GM03348 (cell line): Measurements from ENCODE around the gene MAP4K4.

Experiments used
- DNase-seq: peaks from one replicate; pipeline ENCODE4 v3.0.0; 2012; ENCODE audit warnings: low spot score

The MAP4K4 gene

DNA sequence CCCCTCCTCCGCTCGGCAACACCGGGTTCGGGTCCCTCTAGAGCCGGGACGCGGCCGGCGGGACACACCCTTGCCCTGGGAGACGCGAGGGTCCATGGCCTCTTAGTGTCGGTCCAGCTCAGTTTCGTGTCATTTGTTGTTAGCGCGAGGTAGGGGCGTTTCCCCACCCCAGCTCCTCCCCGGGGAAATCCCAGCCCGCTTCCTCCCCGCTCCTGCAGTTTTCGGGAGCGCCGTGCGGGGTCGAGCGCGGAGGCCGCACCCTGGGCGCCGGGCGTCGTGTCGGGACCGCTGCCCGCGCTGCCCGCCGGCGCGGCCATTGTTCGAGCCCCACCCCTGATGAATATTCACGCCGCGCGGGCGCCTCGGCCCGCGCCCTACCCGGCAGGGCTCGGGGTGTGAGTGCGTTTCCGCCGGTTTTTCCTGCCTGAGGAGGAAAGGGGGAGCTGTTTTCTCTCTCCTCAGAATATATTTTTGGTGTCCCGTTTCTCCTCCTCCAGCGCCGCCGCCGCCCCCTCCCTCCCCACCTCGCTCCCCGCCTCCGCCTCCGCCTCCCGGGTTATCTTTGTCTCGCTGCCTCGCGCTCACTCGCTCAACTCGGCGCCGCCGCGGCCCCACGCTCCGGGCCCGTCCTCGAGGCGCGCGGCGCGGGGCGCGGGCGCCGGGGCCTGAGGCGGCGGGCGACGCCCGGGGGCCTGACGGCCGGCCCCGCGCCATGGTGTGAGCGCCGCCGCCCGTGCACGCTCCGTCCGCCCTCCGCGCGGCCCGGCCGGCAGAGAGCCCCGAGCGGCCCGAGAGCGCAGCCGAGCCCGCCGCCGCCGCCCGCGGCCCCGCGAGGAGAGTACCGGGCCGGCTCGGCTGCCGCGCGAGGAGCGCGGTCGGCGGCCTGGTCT is at the start of gene MAP4K4:
Gene MAP4K4 (plus strand): TSS at position 584 of the 890 bp plus-strand sequence. CDS start 374 bp downstream, outside the sequence.
- peak; percentile 94 for DNase-seq

DNA sequence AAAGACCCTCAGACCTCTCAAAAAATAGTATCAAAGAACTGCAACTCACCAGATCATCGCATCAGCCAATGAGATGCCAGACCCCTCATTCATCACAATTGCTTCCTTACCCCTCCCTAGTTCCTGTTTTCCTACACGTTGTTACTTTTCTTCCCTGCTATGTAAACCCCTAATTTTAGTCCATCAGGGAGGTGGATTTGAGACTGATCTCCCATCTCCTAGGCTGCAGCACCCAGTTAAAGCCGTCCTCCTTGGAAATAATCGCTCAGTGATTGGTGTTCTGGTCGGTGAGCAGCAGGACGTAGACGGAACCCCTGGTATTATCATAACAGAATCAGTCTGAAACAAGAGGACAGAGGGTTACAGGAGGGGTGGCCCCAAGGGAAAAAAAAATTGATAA is 44.0 kb upstream of the MAP4K4 start:
- no peak for DNase-seq

DNA sequence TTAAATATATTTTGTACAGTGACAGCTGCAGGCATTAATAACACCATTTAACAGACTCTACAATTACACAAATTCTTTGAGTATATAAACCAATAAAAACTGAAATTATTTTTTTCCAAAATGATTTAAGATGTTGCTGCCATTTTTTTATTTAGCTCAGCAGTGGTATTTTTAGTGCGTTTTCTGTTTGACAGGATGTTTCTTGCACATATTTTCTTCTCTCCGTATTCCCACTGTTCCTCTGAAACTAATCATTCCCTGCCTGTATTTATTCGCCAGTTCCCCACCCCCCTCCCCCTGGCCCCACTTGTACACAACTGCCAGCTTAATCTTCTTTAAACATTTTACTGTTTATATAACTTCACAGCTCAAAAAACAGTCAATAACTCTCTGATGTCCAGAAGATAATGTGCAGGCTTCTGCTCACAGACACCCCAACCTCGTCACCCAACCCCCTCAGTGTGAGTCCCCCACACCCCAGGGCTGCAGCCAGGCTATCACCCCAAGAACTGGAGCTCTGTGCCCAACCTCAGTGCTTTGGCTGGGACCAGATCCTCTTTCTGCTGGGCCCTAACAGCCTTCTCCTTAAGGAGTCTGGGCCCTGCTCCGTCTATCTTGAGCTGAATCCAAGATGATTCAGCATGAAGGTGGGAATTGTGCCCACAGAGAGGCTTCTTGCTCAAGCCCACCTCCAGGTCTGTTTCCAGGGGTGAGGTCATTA is 41.6 kb upstream of the MAP4K4 start:
- peak; percentile 59 for DNase-seq

DNA sequence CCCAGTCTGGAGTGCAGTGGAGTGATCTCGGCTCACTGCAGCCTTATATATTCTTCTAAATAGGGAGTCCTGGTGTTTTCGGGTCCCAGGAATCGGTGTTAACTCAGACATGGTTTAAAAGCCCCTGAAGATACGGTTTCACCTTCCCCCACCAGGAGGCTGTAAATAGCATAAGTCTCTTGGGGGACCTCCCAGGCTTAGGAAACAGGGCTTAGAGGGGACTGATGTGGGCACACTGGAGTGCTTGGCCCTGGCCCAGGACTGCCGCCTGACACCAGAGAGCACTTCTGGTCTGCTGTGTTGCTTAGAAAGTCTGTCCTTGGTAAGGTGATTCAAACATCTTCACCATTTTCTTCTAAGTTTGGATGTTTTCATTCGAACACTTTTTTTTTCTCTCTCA is 39.7 kb upstream of the MAP4K4 start:
- DNase-seq = no peak

DNA sequence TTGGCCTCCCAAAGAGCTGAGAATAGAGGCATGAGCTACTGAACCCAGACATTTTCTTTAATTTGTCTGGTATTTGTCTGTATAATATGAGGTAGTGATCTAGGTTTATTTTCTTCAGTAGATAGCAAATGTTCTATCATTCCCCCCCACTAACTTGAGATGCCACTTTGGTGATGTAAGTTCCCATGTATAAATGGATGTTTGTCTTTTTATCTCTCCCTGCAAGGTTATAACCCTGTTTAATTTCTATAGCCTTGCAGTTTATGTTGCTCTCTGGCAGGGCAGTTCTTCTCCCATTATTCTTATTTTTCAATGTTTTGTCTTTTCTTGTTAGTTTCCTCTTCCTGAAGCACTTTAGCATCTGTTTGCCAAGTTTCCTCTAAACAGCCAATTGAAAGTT is 39.1 kb upstream of the MAP4K4 start:
- DNase-seq = no peak

DNA sequence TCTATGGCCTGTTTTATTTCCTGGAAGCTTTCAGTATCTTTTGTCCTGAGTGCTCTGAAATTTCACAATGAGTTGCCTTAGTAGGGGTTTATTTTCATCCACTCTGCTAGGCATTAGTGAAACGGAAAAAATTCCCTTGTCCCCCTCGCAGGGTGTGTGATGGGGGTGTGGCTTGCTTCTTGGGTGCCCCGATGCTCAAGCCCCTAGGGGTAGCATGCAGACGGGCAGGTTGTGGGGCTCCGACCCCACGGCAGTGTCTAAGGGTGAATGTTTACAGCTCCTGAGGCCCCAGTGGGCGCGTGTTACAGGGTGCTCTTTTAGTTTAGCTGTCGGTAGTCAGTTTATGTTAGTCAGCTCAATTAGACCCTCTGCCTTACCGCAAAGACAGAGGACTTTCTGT is 32.2 kb upstream of the MAP4K4 start:
- DNase-seq = no peak

DNA sequence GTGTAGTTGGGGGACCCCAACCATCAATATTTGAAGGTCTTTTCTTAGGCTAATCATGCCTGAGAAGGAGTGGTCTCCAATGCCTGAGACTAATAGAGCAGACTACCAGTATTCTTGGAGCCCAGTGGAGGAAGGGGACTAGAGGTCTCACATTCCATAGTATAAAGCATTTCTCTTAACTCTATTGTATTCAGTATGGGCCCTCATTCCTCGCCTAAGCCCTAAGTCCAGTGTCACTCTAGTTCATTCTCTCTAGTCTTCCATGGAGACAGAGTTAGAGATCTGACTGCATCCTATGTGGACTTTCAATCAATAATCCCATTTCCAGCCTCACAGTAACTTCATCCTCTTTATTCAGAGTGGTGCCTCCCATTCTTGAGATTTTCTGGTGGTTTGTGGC is 29.7 kb upstream of the MAP4K4 start:
- no peak for DNase-seq

DNA sequence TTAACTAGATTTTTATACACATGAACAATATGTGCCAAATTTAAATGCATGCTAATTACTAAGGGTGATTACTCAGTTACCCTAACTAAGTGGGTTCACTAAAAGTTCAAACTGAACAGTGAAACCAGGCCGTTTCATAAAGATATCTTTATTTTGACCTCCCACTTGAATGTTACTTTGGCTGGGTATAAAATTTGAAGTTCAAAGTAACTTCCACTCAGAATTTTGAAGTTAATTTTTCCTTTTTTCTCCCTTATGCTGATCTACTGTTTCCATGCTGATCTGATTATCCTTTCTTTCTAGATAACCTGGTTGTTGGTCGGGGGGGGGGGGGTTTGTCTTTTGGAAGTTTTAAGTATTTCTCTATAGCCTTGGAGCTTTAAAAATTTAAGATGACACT is 25.5 kb upstream of the MAP4K4 start:
- no peak for DNase-seq

DNA sequence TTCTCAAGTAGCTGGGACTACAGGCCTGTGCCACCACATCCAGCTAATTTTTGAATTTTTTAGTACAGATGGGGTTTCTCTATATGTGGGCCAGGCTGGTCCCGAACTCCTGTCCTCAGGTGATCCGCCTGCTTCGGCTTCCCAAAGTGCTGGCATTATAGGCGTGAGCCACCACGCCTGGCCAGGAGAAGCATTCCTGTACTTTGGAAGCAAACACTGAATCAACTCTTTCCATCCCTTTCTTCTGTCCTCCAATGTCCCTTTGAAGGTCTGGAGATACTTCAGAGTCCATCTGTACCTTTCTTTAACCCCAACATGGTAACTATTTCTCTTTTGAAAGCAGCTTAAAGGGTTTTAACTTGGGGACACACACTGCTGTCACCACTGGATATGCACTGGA is 23.6 kb upstream of the MAP4K4 start:
- no peak for DNase-seq

DNA sequence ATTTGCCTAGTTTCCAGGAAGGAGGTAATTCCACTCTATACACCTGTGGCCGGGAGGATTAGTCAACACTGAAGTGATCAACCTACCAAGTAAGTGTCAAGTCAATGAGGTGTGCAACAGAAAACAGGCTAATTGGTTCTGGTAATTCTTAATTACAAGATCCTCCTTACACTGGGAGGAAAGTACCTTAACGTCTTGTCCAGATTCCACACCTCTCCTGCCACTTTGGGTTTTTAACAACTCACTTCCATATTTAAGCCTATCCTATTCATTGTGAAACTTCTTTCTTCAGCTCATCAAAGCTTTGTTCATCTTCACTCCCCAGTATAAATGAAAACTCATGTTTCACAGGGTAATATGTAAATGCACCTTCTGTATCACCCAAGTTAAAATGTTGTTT is 22.0 kb upstream of the MAP4K4 start:
- no peak for DNase-seq

DNA sequence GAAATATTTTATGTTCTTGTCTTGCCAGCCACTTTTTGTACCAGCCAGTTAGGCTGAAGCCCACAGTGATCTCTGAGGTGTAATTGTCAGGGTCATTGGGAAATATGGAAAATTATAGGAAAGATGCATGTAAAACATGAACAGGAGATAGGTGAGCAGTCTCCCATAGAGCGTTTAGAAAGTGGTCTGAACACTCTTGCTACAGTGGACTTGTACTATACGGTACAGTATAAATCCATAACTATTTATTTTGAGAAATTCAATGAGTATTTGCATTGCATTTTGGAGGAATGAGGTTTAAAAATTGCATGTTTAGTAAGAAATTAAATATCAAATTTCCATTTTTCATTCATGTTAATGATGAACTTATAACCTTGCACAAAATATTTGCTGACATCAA is 20.8 kb upstream of the MAP4K4 start:
- DNase-seq = no peak

DNA sequence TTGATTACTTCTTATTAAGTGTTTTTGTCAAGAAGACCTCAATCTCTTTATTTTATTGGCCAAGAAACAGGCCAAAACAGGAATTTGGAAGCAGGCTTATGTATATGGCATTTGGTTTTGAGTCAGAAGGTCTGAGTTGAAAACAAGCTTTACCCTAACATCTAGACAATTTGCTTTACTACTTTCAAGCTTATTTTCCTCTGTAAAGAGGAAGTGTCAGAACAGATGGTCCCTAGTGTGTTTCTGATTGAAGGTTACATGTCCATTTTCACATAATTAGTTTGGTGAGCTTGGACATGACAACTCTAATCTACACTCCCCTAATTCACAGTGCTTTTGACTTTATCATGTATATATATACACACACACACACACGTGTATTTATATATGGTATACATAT is 19.8 kb upstream of the MAP4K4 start:
- no peak for DNase-seq

DNA sequence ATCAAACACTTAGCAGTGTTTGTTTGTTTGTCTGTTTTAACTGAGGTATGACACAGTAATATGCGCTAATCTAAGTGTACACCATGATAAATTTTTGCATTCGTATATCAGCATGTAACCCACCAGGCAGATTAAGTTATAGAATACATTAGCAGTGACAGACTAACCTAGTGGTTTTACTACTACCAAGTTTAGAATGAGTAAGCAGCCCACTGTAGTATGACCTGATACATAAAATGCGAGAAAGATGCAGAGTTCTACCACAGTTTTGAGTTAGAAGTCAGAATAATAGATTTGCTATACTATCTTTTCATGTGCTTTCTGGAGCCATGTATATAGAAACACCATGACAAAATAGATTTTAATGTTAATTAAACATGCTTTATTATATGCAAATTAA is 19.1 kb upstream of the MAP4K4 start:
- DNase-seq = no peak

DNA sequence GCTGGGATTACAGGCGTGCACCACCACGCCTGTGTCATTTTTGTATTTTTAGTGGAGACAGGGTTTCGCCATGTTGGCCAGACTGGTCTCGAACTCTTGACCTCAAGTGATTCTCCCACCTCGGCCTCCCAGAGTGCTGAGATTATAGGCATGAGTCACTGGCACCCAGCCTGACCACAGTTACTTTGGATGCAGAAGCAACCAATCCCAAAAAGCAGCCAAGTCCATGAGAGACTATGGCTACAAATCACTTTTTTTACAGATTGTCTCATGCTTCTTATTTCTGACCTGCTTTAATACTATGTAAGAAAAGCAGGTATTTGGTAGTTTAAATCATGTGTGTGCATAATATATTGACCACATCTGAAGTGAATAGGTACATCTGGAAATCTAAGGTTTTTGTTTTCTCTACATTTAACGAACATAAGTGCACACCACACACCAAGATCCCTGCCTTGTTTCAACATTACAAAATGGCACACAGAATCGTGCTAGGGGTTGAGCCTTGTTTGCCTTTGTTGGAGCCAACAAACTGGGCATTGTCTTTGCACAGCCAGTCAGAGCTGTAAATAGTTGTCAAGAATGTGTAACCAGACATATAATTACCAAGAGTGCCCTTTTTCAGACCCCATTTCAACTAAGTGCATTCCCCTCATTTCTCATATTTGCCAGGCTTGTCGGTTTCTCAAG is 18.3 kb upstream of the MAP4K4 start:
- peak; percentile 51 for DNase-seq

DNA sequence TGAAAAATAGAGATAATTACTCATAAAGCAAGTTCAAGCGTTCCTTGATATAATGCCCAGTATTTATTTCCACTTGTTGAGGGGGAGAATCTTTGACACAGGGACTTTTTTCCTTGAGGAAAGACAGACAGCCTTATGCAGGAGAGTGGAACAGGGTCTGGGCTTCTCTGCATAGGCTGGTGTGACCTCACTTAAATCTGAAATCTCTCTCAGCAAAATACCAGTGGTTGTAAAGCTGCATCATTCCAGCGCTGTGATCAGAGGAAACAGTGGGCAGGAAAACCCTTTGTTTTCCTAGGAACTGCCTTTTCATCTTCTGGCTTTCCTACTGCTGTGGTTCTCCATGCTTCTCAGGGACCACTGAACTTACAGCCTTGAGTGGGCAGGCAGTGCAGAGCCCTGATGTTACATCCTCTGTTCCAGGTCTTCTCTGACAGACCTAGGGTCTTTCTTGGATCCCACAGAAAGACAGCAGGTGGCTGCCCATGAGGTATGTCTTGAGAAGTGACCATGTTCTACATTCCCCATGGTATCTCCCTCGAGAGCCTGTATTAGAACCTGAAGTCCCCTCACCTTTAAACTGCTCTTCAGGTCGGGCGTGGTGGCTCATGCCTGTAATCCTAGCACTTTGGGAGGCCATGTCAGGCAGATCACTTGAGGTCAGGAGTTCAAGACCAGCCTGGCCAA is 17.6 kb upstream of the MAP4K4 start:
- no peak for DNase-seq

DNA sequence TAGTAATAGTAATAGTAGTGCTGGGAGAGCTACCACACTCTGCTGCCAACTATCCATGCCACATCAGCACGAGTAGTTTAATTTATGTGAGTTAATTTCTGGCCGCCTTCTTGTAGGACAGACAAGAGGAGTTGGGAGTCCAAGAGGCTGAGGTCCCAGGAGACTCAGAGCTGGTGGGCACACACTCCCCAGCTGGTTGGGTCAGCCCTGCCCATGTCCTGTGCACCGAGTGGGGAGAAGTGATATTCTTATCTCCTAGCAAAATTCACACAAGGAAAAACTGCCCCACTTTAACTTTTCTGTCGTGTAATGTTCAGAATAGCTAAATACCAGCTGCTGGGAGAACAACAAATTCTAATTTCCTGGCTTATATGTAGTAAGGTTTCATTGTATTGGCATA is 15.2 kb upstream of the MAP4K4 start:
- DNase-seq = no peak

DNA sequence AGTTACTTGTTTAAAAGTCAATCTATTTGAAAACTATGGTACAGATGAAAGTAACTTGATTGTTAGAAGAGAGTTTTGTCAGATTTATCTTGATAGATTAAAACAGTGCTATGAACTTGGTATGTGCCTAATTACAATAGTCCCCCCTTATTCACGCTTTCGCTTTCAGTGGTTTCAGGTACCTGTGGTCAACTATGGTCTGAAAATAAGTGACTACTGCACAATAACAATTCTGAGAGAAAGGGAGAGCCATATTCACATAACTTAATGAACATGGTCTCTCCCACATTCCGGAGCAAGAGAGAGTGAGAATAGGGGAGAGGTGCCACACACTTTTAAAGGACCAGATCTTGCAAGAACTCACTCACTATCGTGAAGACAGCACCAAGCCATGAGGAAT is 13.2 kb upstream of the MAP4K4 start:
- DNase-seq = no peak

DNA sequence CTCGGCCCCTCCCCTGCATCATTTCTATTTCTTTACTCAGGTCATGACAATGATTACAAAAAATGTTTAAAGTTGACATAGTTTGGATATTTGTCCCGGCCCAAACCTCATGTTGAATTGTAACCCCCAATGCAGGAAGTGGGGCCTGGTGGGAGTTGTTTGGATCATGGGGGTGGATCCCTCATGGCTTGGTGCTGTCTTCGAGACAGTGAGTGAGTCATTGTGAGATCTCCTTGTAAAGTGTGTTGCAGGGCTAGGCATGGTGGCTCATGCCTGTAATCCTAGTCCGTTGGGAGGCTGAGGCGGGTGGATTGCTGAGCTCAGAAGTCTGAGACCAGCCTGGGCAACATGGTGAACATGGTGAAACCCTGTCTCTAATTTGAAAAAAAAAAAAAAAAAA is 9.2 kb upstream of the MAP4K4 start:
- no peak for DNase-seq

DNA sequence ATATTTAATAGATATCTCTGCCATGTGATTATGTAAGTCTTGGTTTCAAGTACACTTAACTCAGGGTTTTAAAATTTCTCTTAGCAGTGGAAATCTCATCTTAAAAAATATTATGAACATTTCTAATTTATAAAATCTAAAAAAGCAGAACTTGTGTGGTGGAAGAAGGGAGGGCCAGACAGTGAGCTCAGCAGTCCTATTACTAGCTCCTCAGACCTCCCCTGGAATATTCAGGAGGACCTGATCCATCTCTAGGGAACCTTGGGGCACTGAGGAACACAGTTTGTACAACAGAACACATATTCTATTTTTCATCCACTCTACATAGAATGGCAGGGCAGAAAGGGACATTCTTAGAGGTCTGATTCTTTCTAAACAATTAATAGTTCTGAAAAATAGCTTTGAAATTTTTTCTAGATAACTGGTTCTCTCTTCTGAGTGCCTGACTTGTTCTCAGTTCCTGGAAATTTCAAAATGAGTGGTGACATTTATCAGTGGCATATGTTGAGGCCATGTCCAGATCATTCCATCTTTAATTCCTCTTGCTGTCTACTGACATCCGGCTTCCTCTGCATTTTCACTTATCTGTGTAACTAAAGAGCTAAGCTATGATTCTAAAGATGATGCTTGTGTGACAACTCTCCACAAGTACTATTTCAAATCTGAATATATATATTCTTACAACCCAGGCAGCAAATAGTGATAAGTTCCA is 8.2 kb upstream of the MAP4K4 start:
- no peak for DNase-seq

DNA sequence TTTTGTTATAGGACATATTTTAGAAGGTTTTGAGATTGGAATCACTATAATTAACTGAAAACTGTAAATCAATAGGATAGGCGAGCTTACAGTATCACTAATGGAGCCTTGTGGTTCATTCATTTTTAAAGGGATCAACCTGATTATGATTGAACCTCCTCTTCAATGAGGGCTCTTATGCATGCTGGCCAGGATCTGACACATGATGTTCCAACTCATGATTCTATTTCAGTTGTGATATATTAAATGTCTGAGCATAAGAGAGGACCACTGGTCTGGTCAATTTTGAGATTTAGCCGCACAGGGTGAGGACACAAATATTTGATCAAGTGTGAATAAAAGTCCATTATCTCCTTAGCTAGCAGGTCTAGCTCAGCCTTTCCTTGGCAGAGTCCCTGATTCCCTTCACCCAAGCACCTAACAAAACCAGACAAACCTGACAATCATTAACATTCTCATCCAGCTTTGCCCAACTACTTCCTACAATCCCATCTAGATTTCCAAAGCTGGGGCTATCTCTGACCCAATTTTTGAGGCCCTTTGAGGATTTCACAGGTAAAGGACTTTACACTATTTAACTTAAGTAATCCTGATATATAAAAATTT is 6.9 kb upstream of the MAP4K4 start:
- DNase-seq = no peak

DNA sequence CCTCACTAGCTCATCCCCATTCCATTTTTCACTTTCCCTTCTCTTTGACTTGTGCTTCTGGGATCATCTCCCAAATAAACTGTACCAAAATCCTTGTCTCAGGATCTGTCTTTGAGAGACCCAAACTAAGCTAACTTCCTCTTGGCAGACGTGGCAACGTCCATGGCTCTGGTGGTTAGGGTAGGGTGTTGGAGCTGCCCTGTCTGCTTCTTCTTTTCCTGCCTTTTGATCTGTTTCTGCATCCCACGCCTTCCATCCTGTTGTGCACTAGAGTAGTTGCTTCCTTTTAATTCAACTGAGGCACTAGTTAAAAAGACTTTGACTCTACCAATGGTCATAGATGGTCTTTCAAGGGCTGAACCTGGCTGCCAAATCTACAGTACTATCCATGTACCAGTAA is 5.5 kb upstream of the MAP4K4 start:
- DNase-seq = no peak
